ENCODE data around the gene TUBB1.

The TUBB1 gene

DNA sequence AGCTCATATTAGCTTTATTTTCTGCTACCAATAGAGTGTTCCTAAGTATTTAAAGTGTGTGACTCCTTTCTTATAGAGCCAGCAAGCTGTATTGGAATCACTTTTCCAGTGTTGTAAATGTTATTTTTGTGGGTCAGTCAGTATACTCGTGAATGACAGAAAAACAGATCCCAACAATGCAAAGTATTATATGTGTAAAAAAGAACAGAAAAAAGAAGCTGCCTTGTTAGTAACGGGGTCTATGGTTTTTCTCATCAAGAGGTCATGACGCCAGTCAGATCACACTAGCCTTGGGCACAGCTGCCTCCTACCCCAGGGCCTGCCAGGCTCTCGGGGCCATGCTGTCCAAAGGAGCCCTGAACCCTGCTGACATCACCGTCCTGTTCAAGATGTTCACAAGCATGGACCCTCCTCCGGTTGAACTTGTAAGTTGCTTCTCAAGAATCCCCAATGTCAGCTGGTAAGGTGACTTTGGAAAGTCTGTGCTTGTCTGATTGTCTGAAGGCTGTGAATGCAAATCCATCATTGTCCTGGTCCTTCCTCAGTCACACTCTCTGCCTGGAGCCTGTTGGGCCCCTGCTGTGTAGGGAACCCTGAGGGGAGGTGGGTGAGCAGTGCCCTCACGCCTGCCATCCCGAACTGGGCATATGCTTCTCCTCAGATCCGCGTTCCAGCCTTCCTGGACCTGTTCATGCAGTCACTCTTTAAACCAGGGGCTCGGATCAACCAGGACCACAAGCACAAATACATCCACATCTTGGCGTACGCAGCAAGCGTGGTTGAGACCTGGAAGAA is 28.4 kb upstream of the TUBB1 start:
- no peak for DNase-seq

GRCh38 chr20:58991715-58992114 is 27.5 kb upstream of the TUBB1 start:
- DNase-seq, result no peak

GRCh38 chr20:58992911-58993310 is 26.3 kb upstream of the TUBB1 start:
- no peak for DNase-seq

GRCh38 chr20:58993332-58994248 is 25.6 kb upstream of the TUBB1 start:
- no peak for DNase-seq

DNA sequence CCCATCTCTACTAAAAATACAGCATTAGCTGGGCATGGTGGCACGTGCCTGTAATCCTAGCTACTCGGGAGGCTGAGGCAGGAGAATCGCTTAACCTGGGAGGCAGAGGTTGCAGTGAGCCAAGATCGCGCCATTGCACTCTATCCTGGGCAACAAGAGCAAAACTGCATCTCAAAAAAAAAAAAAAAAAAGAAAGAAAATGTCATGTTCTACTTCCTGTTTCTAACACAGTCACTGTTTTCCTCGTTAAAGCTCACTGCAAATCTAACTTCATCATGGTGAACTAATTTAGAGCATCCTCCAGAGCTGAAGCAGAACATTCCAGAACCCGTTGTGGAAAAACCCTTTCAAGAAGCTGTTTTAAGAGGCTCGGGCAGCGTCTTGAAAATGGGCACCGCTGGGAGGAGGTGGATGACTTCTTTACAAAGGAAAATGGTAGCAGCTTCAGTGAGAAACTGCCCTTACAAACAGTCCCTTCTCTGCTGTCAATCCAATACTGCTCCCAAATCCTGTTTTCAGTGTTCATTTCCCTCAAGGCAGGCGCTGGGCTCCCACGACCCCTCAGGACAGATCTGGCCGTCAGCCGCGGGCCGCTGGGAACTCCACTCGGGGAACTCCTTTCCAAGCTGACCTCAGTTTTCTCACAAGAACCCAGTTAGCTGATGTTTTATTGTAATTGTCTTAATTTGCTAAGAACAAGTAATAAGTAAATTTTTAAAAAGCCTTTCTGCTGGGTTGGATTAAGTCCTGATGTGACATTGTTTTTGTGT is 24.7 kb upstream of the TUBB1 start:
- DNase-seq, result no peak

DNA sequence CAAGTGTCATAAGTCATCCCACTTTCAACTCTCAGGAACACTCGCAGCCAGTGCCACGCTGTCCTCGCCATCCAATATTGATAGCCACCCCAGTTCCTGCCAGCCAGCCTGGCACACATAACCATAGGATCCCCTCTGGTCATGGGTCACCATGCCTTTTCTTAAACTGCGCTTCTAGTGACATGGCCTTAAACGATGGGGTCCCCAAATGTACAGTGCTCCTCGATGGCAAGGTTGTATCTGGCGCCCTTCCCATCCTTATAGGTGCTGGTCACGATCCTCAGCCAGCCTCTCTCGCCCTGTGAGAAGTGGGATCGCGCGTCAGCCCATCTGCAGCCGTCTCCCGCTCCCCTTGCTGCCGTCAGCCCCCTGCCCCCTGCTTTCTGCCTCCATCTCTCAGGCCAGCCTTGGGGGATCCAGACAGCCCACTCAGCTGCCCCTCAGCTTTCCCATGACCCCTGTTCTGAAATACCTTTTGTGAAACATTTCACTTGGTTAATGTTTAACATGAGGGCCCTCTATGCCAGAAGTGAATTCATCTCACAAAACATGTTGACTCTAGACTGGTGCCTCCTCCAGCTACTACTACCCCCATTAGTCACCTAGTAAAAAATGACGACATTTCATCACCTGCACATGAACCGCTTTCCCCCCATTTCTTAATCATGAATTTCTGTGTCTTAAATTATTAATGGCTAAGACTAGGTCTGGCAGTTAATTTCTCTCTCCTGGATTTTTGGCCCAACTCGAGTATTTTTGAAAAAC is 23.6 kb upstream of the TUBB1 start:
- DNase-seq, result no peak

DNA sequence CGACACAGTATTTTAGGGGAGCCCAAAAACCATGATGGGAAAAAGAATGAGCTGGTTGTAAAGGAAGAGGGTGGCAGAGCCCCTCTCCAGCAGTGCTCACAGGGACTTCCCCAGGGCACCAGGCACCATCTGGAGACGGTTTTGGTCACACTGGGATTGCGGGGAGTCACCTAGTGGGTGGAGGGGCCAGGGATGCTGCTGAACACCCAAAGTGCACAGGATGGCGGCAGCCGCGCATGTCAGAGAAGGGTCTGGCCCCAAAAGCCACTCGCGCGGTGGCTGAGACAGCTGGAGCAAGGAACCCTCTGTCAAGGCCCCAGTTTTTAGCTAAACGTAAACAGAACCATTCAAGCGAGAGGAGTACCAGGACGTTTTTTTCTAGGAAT is 23.0 kb upstream of the TUBB1 start:
- DNase-seq, result no peak

GRCh38 chr20:58997141-58997770 is 22.0 kb upstream of the TUBB1 start:
- no peak for DNase-seq

GRCh38 chr20:58998656-58999055 is 20.6 kb upstream of the TUBB1 start:
- DNase-seq, result no peak

DNA sequence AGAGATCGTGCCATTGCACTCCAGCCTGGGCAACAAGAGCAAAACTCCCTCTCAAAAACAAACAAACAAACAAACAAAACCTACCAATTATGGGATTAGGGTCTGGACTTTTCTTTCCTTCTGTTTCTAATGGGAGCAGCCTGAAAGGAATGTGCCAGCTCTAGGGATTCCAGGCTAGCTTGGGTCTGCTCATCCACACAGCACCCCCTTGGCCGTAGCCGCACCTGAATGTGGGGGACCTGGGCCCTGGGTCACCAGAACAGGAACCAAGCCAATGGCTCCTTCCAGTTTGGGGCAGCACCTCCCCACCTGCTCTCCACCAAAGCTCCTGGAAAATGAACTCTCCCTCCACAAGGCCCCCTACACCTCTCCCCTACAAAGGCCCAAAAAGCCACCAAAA is 18.9 kb upstream of the TUBB1 start:
- no peak for DNase-seq

DNA sequence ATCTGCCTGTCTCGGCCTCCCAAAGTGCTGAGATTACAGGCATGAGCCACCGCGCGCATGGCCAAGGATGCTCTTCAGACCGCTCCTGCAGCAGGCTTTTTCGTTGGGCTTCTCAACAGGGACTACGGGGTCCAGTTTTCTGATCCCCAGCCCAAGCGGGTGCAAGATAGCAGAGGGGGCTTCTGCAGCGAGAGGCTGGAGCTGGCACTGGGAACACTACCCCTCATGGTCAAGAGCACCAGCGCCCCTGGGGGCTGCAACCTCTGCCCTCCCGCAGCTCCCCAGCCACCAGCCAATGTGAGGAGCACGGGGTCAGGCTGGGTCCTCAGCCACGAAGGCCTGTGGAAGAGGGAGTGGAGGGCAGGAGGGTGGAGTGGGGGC is 18.2 kb upstream of the TUBB1 start:
- DNase-seq, result no peak

GRCh38 chr20:59001449-59002171 is 17.6 kb upstream of the TUBB1 start:
- no peak for DNase-seq

DNA sequence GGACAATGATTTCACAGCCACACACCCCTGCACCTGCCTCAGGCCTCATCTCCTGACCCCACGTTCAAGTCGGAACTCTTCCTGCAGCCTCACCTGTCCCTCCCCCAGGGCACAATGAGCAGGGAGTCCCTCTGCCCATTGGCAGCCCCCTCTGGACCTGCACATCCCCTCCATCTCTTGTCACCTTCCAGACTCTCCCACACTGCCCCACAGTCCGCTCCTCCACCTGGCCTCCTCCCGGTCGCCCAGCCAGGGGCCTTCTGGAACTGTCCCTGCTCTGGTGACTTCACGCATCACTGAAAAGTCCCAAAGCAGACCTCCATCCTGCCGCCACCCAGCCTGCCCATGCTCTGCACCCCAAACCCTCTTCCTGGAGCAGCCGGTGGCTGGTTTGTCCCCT is 16.8 kb upstream of the TUBB1 start:
- DNase-seq, result no peak

DNA sequence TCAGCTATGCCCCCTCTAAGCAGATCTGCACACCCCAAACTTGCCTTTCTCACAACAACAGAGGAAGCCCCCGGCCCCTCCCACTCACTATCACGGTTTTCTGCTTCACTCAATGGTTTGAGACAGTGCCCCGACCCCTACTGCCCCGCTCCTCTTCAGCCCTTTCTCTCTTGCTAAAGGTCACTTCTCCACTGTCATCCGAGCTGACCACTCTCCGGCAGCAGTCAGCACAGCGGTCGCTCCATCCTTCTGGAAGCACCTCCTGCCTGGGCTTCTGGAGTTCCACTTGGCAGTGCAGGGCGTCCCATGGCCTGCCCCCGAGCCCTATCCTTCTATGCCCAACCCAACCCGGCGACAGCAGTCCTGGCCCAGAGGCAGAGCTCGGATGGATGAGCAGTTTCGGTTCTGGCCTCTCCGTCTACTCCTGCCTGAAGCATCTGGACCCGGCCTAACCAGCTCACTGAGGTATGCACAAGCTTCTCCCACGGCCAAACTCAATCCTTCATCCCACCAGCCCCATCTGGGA is 16.3 kb upstream of the TUBB1 start:
- DNase-seq, result no peak

DNA sequence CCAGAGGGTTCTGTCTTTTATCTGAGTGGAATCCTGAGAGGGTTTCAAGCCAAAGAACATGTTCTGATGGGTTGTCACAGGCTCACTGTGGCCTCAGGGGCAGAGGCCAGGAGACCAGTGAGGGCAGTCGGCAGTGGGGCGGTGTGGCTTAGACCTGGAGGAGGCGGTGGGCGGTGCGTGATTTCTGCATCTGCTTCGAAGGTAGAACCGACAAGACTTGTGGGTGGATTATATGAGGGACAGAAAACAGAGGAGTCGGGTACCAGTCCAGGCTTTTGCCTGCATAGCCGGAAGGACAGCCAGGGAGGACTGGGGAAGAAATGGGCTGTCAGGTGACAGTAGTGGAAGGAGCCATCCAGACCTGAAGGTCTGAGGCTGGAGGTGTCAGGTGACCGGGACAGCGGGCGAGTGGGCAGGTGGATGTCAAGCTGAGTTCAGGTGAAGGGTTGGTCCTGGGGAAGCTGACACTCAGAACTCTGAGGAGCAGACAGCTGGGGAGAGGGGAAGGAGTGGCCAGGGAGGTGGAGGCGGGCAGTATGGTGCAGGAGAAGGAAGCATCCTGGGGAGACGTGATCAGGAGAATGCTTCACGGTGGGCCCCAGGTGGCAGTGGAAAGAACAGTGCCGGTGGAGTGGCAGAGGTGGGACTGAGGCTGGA is 15.3 kb upstream of the TUBB1 start:
- DNase-seq, result no peak

DNA sequence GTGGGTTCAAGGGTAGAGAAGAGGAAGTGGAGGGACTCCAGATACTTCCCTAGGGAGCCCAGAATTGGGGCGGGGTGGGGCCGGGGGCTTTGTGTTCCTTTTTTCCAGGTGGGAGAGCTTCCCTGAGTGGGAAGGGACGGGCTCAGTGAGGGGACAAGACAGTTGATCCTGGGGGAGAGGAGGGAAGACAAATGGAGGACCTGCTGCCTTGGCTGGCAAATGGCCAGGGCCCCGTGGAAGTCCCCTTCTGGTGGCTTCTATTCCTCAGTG is 14.8 kb upstream of the TUBB1 start:
- peak; percentile 48 to 54 for DNase-seq

- DNase-seq, result no peak
Measured at GRCh38 chr20:59004763-59005522, 14.3 kb upstream of the TUBB1 start.

- no peak for DNase-seq
Measured at GRCh38 chr20:59005523-59006166, 13.6 kb upstream of the TUBB1 start.

DNA sequence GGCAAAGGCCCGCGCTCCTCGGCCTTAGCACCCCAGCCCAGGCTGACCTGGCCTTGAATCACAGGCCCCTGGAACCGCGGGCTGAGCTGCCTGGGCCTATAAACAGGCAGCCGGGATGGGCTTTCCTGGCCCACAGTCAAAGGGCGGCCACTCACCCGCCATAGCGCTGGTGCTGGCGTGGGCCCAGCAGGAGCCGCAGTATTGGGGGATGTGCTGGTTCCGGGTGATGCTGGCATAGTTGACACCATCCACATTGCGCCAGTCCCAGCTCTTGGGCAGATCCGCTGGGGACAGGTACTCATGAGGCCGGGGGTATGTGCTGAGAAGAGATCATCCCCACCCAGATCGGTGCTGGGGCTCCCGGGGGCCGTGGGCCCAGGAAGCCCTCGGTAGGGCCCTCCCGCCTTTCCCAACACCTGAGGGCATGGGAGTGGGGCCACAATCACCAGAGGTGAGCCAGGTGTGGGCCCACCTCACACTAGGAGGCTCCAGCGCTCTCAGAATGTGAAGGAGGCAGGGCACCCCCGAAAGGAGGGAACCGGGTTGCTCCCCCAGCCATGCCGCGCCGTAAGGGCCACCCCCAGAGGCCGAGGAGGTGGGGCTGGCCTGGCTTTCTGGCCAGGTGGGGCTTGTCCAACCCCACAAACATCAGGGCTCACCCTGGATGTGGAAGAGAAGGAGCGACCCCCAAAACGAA is 12.9 kb upstream of the TUBB1 start:
- no peak for DNase-seq

Measured in stimulated activated CD4-positive, alpha-beta T cell treated with anti-CD3 and anti-CD28 coated beads, Interleukin-4, amount 100 ng/mL, for 4 hours (primary cell).